Measurements from ENCODE around the gene BRCA2. TPM values are rescaled to one million over a fixed set of nuclear protein-coding genes. Genes with fewer than 3 reads are reported as not detected.

BRCA2 gene
- total RNA-seq, 1 experiment from 2014 or later, result 29.8 TPM

DNA sequence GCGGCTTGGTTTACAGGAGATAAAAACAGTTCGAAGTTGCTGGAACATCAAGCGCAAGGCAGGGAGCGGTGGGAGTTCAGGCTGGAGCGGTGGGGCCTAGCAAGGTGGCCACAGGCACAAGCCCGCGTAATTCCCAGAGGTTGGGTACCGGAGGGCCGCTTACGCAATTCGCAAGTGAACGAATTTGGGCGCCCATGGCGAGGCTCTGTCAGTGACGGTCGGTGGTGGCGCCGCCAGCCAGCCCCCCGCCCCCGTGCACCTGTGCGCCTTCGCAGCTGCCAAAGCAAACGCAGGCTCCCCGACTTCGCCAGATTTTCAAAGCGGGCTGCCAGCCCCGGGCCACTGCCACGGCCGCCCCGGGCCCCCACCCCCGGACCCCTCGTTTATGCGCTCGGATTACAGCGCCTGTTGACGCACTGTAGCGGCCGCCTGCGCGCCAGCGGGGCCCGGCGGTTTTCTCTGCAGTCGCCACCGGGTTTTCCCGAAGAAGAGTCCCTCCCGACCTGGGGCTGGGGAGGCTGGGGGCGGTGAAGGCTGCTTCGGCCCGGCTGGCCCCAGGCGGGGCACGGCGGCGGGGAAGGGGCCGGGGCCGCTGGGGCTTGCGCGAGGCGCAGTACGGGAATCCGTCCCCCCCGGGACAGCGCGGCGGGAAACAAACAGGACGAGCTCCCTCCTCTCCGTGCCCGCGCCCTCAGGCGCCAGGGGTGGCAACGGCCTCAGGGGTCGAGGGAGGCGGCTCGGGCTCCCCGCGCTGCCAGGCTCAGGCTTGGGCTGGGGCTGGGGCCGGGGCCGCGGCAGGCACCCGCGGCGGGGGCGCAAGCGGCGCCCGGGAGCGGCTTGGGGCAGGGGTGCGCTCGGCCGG lies 111.9 kb downstream of the BRCA2 start:
- H3K27ac Mint-ChIP-seq (ENCODE audit: unreplicated experiment), result no peak overlapping the region
- H3K4me3 Mint-ChIP-seq (ENCODE audit: unreplicated experiment), result peak overlapping the region; percentile 76
- peak in 1 of 2 experiments; percentile 2 for TF ChIP-seq CTCF (IDR thresholded peaks at IDR 0.05; ENCODE audit: insufficient read depth in 1 of 2, low read depth in 1 of 2, low read length in 1 of 2, severe bottlenecking in 1 of 2, unreplicated experiment in 1 of 2)
- ChIA-PET CTCF (interaction anchor here (0.6 to 2.2 kb wide), 3 partner anchors 12 to 517 kb away, joined by 3 to 14 read pairs (median 4); no protein-coding TSS in a partner anchor), POLR2A (interaction anchor here (1.4 to 2.2 kb wide), 2 partner anchors 12 to 112 kb away, joined by 6 to 14 read pairs; partner anchors contain the start of genes BRCA2 and ZAR1L)
- Histone ChIP-seq H3K4me3 (ENCODE audit: low read depth, low read length) (peak overlapping the region; percentile 62), H3K4me1 (peaks cover 22% of the 10 kb centered on the region), H3K36me3 (ENCODE audit: control insufficient read depth, insufficient read depth, low read length) (no peaks in the 10 kb centered on the region), H3K27me3 (replicated peaks; ENCODE audit: control insufficient read depth, insufficient read depth, low read length) (no peaks in the 10 kb centered on the region), H3K9me3 (no peaks in the 10 kb centered on the region)
- H3K9me3 Mint-ChIP-seq (ENCODE audit: unreplicated experiment), result no peaks in the 10 kb centered on the region
- H3K36me3 Mint-ChIP-seq (ENCODE audit: insufficient read depth, unreplicated experiment), result peaks cover 4% of the 10 kb centered on the region
- peaks cover 25% of the 10 kb centered on the region for H3K4me1 Mint-ChIP-seq (ENCODE audit: low read depth, unreplicated experiment)
- no peaks in the 10 kb centered on the region for H3K27me3 Mint-ChIP-seq (ENCODE audit: insufficient read depth, unreplicated experiment)
- peak in 1 of 2 experiments; percentile 58 for DNase-seq
- BruUV-seq (replicated peaks), result no TSS peak
- intact Hi-C loops (cut with micrococcal nuclease; ENCODE audit: unreplicated experiment), result loop anchor here (5.0 to 10.0 kb wide), 2 partner anchors 110 to 402 kb away; partner anchors contain the start of genes BRCA2 and ZAR1L

GRCh38 chr13:32427852-32428580 lies 112.7 kb downstream of the BRCA2 start, which contains the start of gene N4BP2L1:
N4BP2L1 (minus strand) TSS chr13:32428130; CDS start chr13:32428082, 48 bp downstream.
- BruUV-seq (replicated peaks), result no TSS peak
- intact Hi-C loops (cut with micrococcal nuclease; ENCODE audit: unreplicated experiment), result loop anchor here (1.0 to 10.0 kb wide), 4 partner anchors 15 to 403 kb away; partner anchors contain the start of genes BRCA2, N4BP2L2 and ZAR1L

More at GRCh38 chr13:32427852-32428580, 112.7 kb downstream of the BRCA2 start, which contains the start of gene N4BP2L1:
- Mint-ChIP-seq H3K27me3 (ENCODE audit: insufficient read depth, unreplicated experiment) (no peaks in the 10 kb centered on the region), H3K27ac (ENCODE audit: unreplicated experiment) (peak within 1 kb of the TSS; percentile 69), H3K4me1 (ENCODE audit: low read depth, unreplicated experiment) (peaks cover 25% of the 10 kb centered on the region), H3K4me3 (ENCODE audit: unreplicated experiment) (peak within 1 kb of the TSS; percentile 76), H3K36me3 (ENCODE audit: insufficient read depth, unreplicated experiment) (peaks cover 4% of the 10 kb centered on the region), H3K9me3 (ENCODE audit: unreplicated experiment) (no peaks in the 10 kb centered on the region)
- H3K9me3 ChIP-seq, result no peaks in the 10 kb centered on the region
- peak within 1 kb of the TSS; percentile 62 for H3K4me3 ChIP-seq (ENCODE audit: low read depth, low read length)
- no peaks in the 10 kb centered on the region for H3K36me3 ChIP-seq (ENCODE audit: control insufficient read depth, insufficient read depth, low read length)
- DNase-seq, result peak; percentile 95 to 96
- H3K27me3 ChIP-seq (replicated peaks; ENCODE audit: control insufficient read depth, insufficient read depth, low read length), result no peaks in the 10 kb centered on the region
- TF ChIP-seq CTCF (IDR thresholded peaks at IDR 0.05; ENCODE audit: insufficient read depth in 1 of 2, low read depth in 1 of 2, low read length in 1 of 2, severe bottlenecking in 1 of 2, unreplicated experiment in 1 of 2), result no peak
- H3K4me1 ChIP-seq, result peaks cover 22% of the 10 kb centered on the region
- ChIA-PET CTCF (interaction anchor here (1.2 to 2.2 kb wide), 2 partner anchors 11 to 518 kb away, joined by 3 to 14 read pairs; no protein-coding TSS in a partner anchor), POLR2A (interaction anchor here (0.6 to 2.2 kb wide), 7 partner anchors 11 to 519 kb away, joined by 3 to 14 read pairs (median 6); partner anchors contain the start of genes BRCA2 and ZAR1L)
